Lower leg skin (tissue), 3 donors: ENCODE data around the gene TSPEAR.

Source experiments
- CTCF ChIP-seq, 3 donors: fragments of 450-650 bp; IDR thresholded peaks; one replicate each; pipeline ENCODE4 v1.5.1; 2016; ENCODE audit warnings: antibody characterized with exemption in 3 of 3, mild to moderate bottlenecking in 3 of 3, moderate library complexity in 2 of 3
- POLR2A ChIP-seq, 2 donors: fragments of 450-650 bp; IDR thresholded peaks; one replicate each; pipeline ENCODE4 v1.6.1; 2016 to 2017; ENCODE audit warnings: antibody characterized with exemption in 2 of 2, mild to moderate bottlenecking in 1 of 2, moderate library complexity in 1 of 2

- TF ChIP-seq POLR2A (IDR thresholded peaks at IDR 0.05) = no peak
- no peak for TF ChIP-seq CTCF (IDR thresholded peaks at IDR 0.05)
These were observed 107.5 kb downstream of the TSPEAR start for GRCh38 chr21:44603911-44604310.
